Right lobe of liver (tissue), 4 donors: Measurements from ENCODE around the gene HSPE1.

Experiments used
- POLR2A ChIP-seq: fragments of 450-650 bp; IDR thresholded peaks from one replicate; pipeline ENCODE4 v1.6.1; 2017; ENCODE audit warnings: antibody characterized with exemption, mild to moderate bottlenecking
- TF ChIP-seq, protein P1 (sequence below), 4 donors: fragments of 200-600 bp in 3 of 4; fragments of 450-650 bp in 1 of 4; IDR thresholded peaks; one replicate each; pipeline versions ENCODE4 v1.5.1 to v1.8.0; 2016 to 2022; ENCODE audit warnings: antibody characterized with exemption in 4 of 4, mild to moderate bottlenecking in 2 of 4
- donor health status: DM: no; HTN: no; CAD: no.
- donor health status: DM: no; HTN: no; CAD: no.
- donor health status: DM: no; HTN: yes; CAD: no.

DNA sequence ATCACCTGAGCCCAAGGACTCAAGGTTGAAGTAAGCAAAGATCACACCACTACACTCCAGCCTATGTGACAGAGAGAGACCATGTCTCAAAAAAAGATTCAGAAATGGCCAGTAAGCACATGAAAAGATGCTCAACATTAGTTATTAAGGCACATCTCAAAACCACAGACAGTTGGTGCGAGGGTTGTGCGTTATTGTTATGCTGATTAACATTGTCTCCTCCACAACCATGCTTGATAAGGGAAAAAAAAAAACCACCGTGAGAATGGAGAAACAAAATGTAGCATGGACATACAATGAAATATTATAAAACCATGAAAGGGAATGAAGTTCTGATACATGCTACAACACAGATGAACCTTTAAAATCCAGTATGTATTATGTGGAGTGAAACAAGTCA is 43.0 kb downstream of the HSPE1 start:
- TF ChIP-seq POLR2A = no peak
- TF ChIP-seq, protein P1, sequence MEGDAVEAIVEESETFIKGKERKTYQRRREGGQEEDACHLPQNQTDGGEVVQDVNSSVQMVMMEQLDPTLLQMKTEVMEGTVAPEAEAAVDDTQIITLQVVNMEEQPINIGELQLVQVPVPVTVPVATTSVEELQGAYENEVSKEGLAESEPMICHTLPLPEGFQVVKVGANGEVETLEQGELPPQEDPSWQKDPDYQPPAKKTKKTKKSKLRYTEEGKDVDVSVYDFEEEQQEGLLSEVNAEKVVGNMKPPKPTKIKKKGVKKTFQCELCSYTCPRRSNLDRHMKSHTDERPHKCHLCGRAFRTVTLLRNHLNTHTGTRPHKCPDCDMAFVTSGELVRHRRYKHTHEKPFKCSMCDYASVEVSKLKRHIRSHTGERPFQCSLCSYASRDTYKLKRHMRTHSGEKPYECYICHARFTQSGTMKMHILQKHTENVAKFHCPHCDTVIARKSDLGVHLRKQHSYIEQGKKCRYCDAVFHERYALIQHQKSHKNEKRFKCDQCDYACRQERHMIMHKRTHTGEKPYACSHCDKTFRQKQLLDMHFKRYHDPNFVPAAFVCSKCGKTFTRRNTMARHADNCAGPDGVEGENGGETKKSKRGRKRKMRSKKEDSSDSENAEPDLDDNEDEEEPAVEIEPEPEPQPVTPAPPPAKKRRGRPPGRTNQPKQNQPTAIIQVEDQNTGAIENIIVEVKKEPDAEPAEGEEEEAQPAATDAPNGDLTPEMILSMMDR (IDR thresholded peaks at IDR 0.05) = no peak
